OCI-LY7 (cell line): Measurements from ENCODE around the gene DYRK4.

Experiments used
- EZH2phosphoT487 ChIP-seq: fragments of 200-600 bp; sonication (generic); IDR thresholded peaks from 2 replicates; pipeline ENCODE4 v1.6.1; 2018; ENCODE audit warnings: low read depth, borderline replicate concordance, mild to moderate bottlenecking, mixed run types, antibody characterized with exemption, low read length, moderate library complexity, mixed read lengths
- TF ChIP-seq, protein P1 (sequence below): fragments of 200-600 bp; sonication (generic); conservative IDR thresholded peaks from 2 replicates; pipeline ENCODE4 v1.5.1; 2014; ENCODE audit warnings: mild to moderate bottlenecking, antibody characterized with exemption, low read length, moderate library complexity, mixed read lengths

DNA sequence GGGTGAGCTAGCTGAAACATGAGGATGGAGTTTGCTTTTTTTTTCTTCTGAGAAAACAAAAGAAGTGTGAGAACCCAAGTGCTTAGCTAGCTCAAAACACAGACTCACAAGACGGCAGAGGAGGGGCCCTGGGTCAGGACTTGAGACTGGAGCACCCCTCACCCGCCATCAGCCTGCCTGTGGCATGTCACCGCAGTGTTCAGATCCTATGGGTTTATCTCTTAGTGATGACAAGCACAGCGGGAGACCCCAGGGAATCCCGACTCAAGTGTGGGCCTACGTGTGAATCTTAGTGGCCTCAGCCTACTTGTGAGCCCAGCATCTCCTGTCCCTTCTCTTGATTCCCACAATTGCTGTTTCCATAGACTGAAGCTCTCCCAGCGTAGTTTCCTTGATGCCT lies 22.9 kb downstream of the DYRK4 start:
- TF ChIP-seq, protein P1, sequence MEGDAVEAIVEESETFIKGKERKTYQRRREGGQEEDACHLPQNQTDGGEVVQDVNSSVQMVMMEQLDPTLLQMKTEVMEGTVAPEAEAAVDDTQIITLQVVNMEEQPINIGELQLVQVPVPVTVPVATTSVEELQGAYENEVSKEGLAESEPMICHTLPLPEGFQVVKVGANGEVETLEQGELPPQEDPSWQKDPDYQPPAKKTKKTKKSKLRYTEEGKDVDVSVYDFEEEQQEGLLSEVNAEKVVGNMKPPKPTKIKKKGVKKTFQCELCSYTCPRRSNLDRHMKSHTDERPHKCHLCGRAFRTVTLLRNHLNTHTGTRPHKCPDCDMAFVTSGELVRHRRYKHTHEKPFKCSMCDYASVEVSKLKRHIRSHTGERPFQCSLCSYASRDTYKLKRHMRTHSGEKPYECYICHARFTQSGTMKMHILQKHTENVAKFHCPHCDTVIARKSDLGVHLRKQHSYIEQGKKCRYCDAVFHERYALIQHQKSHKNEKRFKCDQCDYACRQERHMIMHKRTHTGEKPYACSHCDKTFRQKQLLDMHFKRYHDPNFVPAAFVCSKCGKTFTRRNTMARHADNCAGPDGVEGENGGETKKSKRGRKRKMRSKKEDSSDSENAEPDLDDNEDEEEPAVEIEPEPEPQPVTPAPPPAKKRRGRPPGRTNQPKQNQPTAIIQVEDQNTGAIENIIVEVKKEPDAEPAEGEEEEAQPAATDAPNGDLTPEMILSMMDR: no peak
- no peak for TF ChIP-seq EZH2phosphoT487
